ENCODE measurements around the gene SPRR5.

Gene SPRR5

DNA sequence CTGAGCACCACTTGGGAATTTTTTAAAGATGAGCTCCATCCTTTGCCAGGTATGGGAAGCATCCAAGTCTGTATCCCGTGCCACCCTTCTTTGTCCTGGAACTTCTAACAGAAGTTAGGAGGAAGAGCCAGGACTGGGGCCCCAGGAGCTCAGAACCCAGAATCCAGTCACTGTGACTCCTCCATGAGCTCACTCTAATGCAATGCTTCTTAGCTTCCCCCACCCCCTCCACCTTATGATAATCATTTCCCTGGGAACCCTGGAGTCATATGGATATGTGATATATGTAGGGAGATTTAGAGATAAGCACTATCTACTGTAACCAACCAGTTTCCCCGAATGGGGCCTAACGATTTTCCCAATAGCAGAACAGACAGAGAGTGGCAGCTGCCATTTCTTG lies 758 bp upstream of the SPRR5 start:
- DNase-seq (ENCODE audit: low spot score): no peak

DNA sequence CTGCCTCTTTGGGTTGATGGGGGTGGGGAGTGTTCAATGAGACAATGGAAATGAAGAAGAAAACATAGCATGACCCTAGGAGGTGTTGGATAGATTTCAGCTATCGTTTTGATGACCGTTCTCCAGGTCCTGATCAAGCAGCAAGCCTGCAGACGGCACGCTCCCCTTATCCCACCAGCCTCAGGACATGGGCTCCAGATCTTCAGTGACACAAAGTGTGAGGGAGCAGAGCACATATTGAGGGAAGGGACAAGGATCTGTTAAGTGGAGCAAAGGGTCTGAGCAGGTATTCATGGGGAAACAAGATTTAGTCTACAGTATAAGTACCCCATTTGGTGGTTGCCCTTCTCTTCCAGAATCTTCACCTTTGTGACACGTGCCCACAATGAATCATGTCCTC lies 4.7 kb downstream of the SPRR5 start:
- DNase-seq (ENCODE audit: low spot score): no peak

GRCh38 chr1:152953761-152954160 lies 6.8 kb downstream of the SPRR5 start:
- no peak for DNase-seq (ENCODE audit: low spot score)

DNA sequence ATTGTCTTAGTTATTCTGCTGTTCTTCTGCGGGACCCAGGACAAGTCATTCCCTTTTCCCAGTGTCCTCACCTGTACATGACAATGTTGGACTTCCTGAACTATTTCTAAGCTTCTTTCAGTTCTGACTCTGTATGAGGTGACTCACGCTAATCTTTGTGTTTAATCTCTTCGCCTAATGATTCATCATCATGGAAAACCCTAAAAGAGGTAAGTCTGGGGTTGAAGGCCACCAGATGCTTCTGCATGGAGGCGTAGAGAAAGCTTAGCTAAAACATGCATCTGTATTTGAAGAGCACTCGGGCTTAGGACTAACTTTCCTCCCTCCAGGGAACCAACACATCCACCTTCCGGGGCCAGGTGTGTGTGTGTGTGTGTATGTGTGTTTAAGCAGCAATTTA lies 7.4 kb downstream of the SPRR5 start:
- DNase-seq (ENCODE audit: low spot score): no peak

GRCh38 chr1:152957561-152957960 lies 10.6 kb downstream of the SPRR5 start:
- no peak for DNase-seq (ENCODE audit: low spot score)

DNA sequence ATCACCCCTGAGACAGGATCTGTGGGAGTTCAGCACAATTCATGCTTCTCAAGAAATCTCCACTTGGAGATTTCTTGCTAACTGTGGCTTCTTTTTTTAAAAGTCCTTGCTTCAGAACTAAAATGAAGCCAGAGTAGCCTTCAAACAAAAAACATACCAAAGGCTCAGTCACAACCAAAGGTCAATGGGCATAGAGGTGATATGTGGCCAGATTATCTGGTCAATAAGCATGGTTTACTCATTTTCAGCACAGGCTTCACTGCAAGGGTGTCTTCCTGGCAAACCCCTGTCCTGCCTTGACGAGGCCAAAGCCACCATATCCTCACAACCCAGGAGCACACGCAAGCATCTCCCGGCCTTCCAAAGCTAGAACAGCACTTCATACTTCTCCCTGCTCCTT lies 12.3 kb downstream of the SPRR5 start:
- DNase-seq (ENCODE audit: low spot score): no peak

DNA sequence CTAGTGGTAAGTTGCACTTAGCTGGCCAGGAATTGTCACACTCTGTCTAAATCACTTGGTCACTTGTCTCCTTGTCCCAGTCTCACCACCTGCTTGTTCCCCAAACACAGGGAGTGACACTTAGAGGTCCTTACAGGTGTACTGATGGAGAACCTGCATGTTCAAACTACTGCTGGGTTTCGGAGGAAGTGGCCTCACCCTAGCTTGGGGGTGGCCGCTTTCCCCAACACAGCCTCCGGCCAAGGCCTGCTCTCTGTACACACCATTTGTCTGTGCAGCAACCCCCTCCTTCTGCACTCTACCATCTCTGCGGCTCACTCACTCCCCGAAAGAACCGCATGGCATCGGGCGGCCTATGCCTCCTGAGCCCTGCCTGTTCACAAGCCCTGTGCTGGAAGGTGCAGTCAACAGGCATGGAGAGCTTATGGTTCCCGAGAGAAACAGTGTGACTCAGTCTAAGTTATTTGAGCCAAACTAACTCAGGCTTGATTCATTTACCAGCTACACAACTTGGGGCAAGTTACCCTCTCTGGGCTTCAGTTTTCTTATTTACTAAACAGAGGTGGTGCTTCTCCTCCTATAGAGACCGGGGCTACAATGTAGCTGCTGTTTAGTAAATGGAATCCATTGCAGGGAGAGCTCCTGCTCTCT lies 12.9 kb downstream of the SPRR5 start:
- DNase-seq (ENCODE audit: low spot score): no peak

DNA sequence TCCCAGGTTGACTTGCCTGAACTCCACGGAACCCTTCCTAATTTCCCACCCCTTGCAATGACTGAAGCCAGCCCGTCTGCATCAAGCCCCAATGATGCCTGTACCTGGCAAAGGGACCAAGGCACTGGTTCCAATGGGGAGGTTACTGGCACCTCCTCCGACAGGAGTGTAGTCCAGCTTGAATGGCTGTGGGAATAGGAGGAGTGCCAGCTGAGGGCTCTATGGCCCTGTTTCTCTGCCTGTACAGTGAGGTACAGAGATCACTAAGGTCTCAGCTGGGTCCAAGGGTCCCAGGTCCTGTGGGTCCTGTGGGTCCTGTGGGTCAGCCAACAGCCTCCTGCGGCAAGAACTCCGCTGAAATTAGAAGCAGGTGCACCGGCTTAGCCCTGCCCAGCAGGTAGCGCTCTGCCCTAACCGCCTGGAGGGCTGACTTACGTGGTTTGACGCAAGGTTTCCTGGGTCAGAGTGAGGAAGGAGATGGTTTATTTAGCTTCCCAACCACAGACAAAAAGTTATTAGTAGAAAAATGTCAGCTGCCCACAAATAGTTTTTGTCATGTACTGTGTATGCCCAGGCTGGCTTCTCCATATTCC lies 13.5 kb downstream of the SPRR5 start:
- no peak for DNase-seq (ENCODE audit: low spot score)

- no peak for DNase-seq (ENCODE audit: low spot score)
Observed at GRCh38 chr1:152961226-152961891, 14.4 kb downstream of the SPRR5 start.

- no peak for DNase-seq (ENCODE audit: low spot score)
Observed at GRCh38 chr1:152962876-152963415, 15.9 kb downstream of the SPRR5 start.

- no peak for DNase-seq (ENCODE audit: low spot score)
Observed at GRCh38 chr1:152964536-152964935, 17.5 kb downstream of the SPRR5 start.

DNA sequence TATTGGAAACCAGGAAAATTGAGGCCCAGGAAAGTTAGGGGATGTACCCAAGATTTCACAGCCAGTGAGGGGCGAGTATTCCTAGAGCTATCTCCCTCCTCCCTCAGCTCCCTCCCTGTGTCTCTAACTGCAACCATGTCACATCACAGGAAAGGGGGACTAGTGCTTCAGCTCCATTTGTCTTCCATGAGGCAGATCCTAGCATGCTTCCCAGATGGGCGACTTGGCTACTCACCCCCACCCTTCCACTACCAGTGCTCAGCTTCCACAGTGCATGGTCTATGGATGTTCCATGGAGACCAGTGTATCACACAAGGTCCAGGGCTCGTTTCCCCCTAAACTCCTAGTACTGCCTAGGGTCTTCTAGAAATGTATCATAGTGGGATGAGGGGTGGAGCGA lies 18.8 kb downstream of the SPRR5 start:
- DNase-seq (ENCODE audit: low spot score): no peak

- no peak for DNase-seq (ENCODE audit: low spot score)
Observed at GRCh38 chr1:152967201-152967600, 20.2 kb downstream of the SPRR5 start.

DNA sequence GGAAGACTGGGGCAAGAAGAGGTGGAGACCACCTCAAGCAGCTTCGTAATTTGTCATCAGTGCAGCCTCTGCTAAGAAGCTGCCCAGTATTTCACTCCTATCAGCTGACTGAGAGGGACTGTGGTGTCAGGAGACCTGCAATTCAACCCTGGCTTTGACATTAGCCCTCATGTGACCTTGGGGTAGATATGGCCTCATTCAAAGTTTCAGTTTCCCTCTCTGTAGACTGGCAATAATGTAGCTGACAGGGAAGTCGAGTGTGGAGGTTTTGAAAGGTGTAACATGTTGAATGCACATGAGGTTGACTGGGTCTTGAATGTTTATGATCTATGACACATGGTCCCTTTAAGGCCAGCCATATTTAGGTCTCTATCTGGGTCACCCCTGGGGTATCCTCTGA lies 21.2 kb downstream of the SPRR5 start:
- no peak for DNase-seq (ENCODE audit: low spot score)

- no peak for DNase-seq (ENCODE audit: low spot score)
Observed at GRCh38 chr1:152969036-152969435, 22.0 kb downstream of the SPRR5 start.

DNA sequence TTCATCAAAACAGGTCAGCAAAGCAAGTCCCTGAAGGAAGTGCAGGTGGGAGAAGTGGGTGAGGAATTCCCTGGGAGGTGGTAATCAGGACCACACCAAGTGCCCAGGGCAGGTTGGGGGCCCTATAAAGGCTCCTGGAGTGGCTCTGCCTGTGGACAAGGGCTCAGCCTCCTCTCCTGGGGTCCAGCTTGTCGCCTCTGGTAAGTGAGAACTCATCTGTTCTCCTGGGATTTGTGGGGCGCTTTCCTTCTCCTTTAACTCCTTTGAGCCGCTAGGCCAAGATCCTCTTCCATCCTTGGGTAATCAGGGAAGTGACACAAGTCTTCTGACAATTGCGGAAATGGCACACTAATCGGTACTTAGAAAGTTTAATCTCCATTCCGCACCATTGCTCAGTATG lies 23.5 kb downstream of the SPRR5 start, which contains the start of gene SPRR4:
TSS of gene SPRR4 (plus strand) at position 154 of the 400 bp plus-strand sequence. CDS start 1,243 bp downstream, outside the sequence.
- no peak for DNase-seq (ENCODE audit: low spot score)

DNA sequence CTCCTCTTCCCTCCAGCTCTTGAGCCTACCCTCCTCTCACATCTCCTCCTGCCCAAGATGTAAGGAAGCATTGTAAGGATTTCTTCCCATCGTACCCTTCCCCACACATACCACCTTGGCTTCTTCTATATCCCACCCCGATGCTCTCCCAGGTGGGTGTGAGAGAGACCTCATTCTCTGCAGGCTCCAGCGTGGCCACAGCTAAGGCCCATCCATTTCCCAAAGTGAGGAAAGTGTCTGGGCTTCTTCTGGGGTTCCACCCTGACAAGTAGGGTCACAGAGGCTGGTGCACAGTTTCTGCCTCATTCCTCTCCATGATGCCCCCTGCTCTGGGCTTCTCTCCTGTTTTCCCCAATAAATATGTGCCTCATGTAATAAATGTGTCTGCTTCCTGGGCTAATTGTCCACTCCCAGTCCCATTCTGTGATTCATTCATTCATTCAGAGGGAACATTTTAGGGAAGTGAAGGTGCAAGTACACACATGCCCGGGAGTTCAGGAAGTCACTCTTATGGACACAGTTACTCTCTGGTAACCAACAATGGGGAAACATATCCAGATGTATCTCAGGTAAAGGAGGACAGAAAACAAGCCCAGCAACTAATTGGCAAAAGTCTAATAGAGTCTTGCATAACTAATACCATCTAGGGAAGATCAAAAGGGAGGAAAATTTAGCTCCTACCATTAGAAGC lies 25.3 kb downstream of the SPRR5 start:
- no peak for DNase-seq (ENCODE audit: low spot score)

- no peak for DNase-seq (ENCODE audit: low spot score)
Observed at GRCh38 chr1:152976688-152977087, 29.7 kb downstream of the SPRR5 start.

- DNase-seq (ENCODE audit: low spot score): no peak
Observed at GRCh38 chr1:152977614-152978013, 30.6 kb downstream of the SPRR5 start.

GRCh38 chr1:152980676-152981075 lies 33.7 kb downstream of the SPRR5 start:
- DNase-seq (ENCODE audit: low spot score): no peak

GRCh38 chr1:152981146-152981871 lies 34.3 kb downstream of the SPRR5 start:
- DNase-seq (ENCODE audit: low spot score): no peak

DNA sequence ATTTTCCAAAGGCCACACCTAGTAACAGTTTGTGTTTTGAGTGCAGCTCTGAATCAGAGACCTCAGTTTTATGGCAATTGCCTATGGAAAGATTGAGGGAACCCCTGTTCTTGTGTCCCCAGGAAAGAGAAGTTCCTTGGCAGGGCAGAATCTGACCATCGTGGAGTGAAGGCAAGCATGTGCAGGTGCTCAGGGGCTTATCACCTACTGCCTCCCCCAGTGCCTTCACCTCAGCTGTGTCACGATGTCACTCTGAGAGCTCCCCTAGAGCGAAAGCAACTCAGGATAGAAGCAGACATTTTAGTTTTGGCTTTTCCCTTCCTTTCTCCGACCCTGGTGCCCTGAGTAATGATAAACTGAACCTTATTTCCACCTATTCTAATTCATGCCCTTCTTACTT lies 35.1 kb downstream of the SPRR5 start:
- no peak for DNase-seq (ENCODE audit: low spot score)
